Astrocyte (in vitro differentiated cells and primary cell): Measurements from ENCODE around the gene RFTN1. TPM values are rescaled to one million over a fixed set of nuclear protein-coding genes. Genes with fewer than 3 reads are reported as not detected.

ENCODE experiments used
- DNase-seq: peaks from one replicate; pipeline ENCODE4 v3.0.0-alpha.2; 2010; ENCODE audit warnings: low read depth
- FAIRE-seq: peaks from 2 replicates; lab custom pipeline; 2011; peaks lifted over from hg19 to GRCh38; lab: Jason Lieb, UNC
- H2AFZ ChIP-seq: 2 replicates; pipeline ENCODE4 v1.6.0; 2012; ENCODE audit warnings: low read depth, low read length, inconsistent platforms
- H3K27ac ChIP-seq: 2 replicates; pipeline ENCODE4 v1.5.1; 2011; ENCODE audit warnings: low read depth, low read length, inconsistent platforms
- H3K27me3 ChIP-seq: 2 replicates; pipeline ENCODE4 v1.6.0; 2011; ENCODE audit warnings: low read length, inconsistent platforms; ENCODE audit not compliant: insufficient read depth
- H3K36me3 ChIP-seq: 2 replicates; pipeline ENCODE4 v1.5.1; 2011; ENCODE audit warnings: low read length, inconsistent platforms; ENCODE audit not compliant: insufficient read depth
- H3K4me1 ChIP-seq: 2 replicates; pipeline ENCODE4 v1.5.1; 2011; ENCODE audit warnings: low read length, inconsistent platforms; ENCODE audit not compliant: insufficient read depth
- H3K4me2 ChIP-seq: 2 replicates; pipeline ENCODE4 v1.6.0; 2012; ENCODE audit warnings: low read length, inconsistent platforms
- H3K4me3 ChIP-seq: 2 replicates; pipeline ENCODE4 v1.5.1; 2011; ENCODE audit warnings: low read depth, mild to moderate bottlenecking, low read length, inconsistent platforms; ENCODE audit not compliant: insufficient read depth
- H3K79me2 ChIP-seq: 2 replicates; pipeline ENCODE4 v1.6.0; 2012; ENCODE audit warnings: mild to moderate bottlenecking, low read length, inconsistent platforms; ENCODE audit not compliant: insufficient read depth
- H3K9ac ChIP-seq: 2 replicates; pipeline ENCODE4 v1.6.0; 2012; ENCODE audit warnings: mild to moderate bottlenecking, low read length, inconsistent platforms
- H3K9me3 ChIP-seq: 2 replicates; pipeline ENCODE4 v1.5.1; 2012; ENCODE audit warnings: low read depth, mild to moderate bottlenecking, low read length, inconsistent platforms; ENCODE audit not compliant: insufficient read depth
- H4K20me1 ChIP-seq: 2 replicates; pipeline ENCODE4 v1.6.0; 2012; ENCODE audit warnings: low read length, inconsistent platforms; ENCODE audit not compliant: insufficient read depth
- H3K27ac Mint-ChIP-seq: one replicate; pipeline ENCODE4 v1.8.0; 2021; ENCODE audit warnings: mild to moderate bottlenecking, mixed read lengths; ENCODE audit not compliant: unreplicated experiment
- H3K27me3 Mint-ChIP-seq: one replicate; pipeline ENCODE4 v1.8.0; 2021; ENCODE audit warnings: low read depth, mixed read lengths; ENCODE audit not compliant: unreplicated experiment
- H3K36me3 Mint-ChIP-seq: one replicate; pipeline ENCODE4 v1.8.0; 2021; ENCODE audit warnings: low read depth, mixed read lengths; ENCODE audit not compliant: unreplicated experiment
- H3K4me1 Mint-ChIP-seq: one replicate; pipeline ENCODE4 v1.8.0; 2021; ENCODE audit warnings: low read depth, mixed read lengths; ENCODE audit not compliant: unreplicated experiment
- H3K4me3 Mint-ChIP-seq: one replicate; pipeline ENCODE4 v1.8.0; 2021; ENCODE audit warnings: mild to moderate bottlenecking, moderate library complexity, mixed read lengths; ENCODE audit not compliant: unreplicated experiment
- H3K9me3 Mint-ChIP-seq: one replicate; pipeline ENCODE4 v1.8.0; 2021; ENCODE audit warnings: mild to moderate bottlenecking, mixed read lengths; ENCODE audit not compliant: unreplicated experiment
- CTCF ChIP-seq: IDR thresholded peaks from 2 replicates; pipeline ENCODE4 v1.5.1; 2011; ENCODE audit warnings: low read depth, mild to moderate bottlenecking, inconsistent platforms, low read length, moderate library complexity; ENCODE audit not compliant: insufficient read depth
- EZH2 ChIP-seq: IDR thresholded peaks from 2 replicates; pipeline ENCODE4 v1.6.1; 2012; ENCODE audit warnings: mild to moderate bottlenecking, low read length, inconsistent platforms; ENCODE audit not compliant: insufficient read depth
- total RNA-seq: library from RNA; stranded (reverse); gene quantifications from 2 replicates; pipeline ENCODE4 v1.2.1, GENCODE V29; 2021

RFTN1 gene
- total RNA-seq, 1 donor from 2014 or later = 49.5 TPM

DNA sequence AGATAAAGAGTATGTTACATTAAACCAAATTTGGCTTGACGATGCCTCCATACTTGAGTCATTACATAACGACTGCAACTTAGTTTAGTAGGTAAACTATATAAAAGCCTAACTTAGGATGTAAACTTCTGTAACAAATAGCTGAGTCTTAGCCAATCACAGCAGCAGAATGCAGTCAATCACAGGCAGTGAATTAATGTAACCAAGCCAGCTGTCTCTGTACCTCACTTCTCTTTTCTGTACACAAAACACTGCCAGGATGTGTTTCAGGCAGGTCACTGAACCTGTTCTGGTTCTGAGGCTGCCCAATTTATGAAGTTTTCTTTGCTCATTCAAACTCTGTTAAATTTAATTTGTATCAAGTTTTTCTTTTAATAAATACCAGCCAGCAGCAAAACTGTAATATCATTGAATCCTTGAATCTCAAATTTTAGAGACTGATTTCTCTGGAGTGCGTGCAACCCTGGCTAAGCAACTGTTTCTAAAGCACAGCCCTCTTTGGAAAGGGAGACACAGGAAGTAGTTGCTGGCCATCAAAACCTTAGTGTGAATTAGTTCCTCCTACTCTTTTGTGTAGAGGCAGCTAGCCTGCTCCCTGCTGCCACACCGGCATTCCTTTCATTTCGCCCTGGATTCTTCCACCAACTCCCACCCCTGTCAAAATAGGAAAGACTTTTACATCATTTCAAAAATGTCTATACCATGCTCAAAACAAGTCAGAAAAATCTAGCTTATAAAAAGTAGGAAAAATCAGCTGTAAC, 15.2 kb downstream of the RFTN1 start:
- Mint-ChIP-seq H3K9me3 (peaks cover 2% of the 10 kb centered on the region), H3K4me3 (peak overlapping the region; percentile 27), H3K36me3 (peaks cover 15% of the 10 kb centered on the region), H3K27me3 (no peaks in the 10 kb centered on the region), H3K4me1 (peaks cover 28% of the 10 kb centered on the region), H3K27ac (peak overlapping the region; percentile 73)
- H3K4me1 ChIP-seq = peaks cover 7% of the 10 kb centered on the region
- DNase-seq = no peak
- no peak overlapping the region for H3K9ac ChIP-seq
- H3K4me3 ChIP-seq = no peak overlapping the region
- no peak for FAIRE-seq
- H3K4me2 ChIP-seq = no peak overlapping the region
- H3K79me2 ChIP-seq = peaks cover 83% of the 10 kb centered on the region
- H3K27ac ChIP-seq = no peak overlapping the region
- no peak overlapping the region for H2AFZ ChIP-seq
- H3K9me3 ChIP-seq = no peaks in the 10 kb centered on the region
- H3K36me3 ChIP-seq = peaks cover 3% of the 10 kb centered on the region
- H4K20me1 ChIP-seq = peaks cover 88% of the 10 kb centered on the region
- H3K27me3 ChIP-seq = no peaks in the 10 kb centered on the region
- TF ChIP-seq EZH2 = no peak
- no peak for TF ChIP-seq CTCF

GRCh38 chr3:16496408-16497222, 16.9 kb downstream of the RFTN1 start:
- peaks cover 25% of the 10 kb centered on the region for H3K4me1 Mint-ChIP-seq
- H3K27ac ChIP-seq = no peak overlapping the region
- peaks cover 2% of the 10 kb centered on the region for H3K9me3 Mint-ChIP-seq
- peaks cover 3% of the 10 kb centered on the region for H3K36me3 ChIP-seq
- no peak overlapping the region for H3K27ac Mint-ChIP-seq
- H3K27me3 ChIP-seq = no peaks in the 10 kb centered on the region
- H3K9ac ChIP-seq = no peak overlapping the region
- no peak overlapping the region for H2AFZ ChIP-seq
- H3K4me3 Mint-ChIP-seq = no peak overlapping the region
- H3K9me3 ChIP-seq = no peaks in the 10 kb centered on the region
- no peak overlapping the region for H3K4me3 ChIP-seq
- DNase-seq (no peak), FAIRE-seq (peak; percentile 65)
- no peaks in the 10 kb centered on the region for H3K27me3 Mint-ChIP-seq
- H3K36me3 Mint-ChIP-seq = peaks cover 27% of the 10 kb centered on the region
- H4K20me1 ChIP-seq = peaks cover 79% of the 10 kb centered on the region
- TF ChIP-seq CTCF (no peak), EZH2 (no peak)
- peaks cover 7% of the 10 kb centered on the region for H3K4me1 ChIP-seq
- H3K79me2 ChIP-seq = peaks cover 79% of the 10 kb centered on the region
- H3K4me2 ChIP-seq = no peak overlapping the region
